DOHH2 (cell line): Measurements from ENCODE around the gene SLC25A42.

ENCODE experiments used
- EZH2phosphoT487 ChIP-seq: fragments of 200-600 bp; sonication (generic); IDR thresholded peaks from 2 replicates; pipeline ENCODE4 v1.6.1; 2017; ENCODE audit warnings: borderline replicate concordance, mild to moderate bottlenecking, antibody characterized with exemption, low read length, moderate library complexity, mixed read lengths
- TF ChIP-seq, protein P1 (sequence below): fragments of 200-600 bp; sonication (generic); IDR thresholded peaks from one replicate; pipeline ENCODE4 v1.5.1; 2014; ENCODE audit warnings: antibody characterized with exemption, mild to moderate bottlenecking, low read depth, low read length; ENCODE audit not compliant: poor library complexity, severe bottlenecking

DNA sequence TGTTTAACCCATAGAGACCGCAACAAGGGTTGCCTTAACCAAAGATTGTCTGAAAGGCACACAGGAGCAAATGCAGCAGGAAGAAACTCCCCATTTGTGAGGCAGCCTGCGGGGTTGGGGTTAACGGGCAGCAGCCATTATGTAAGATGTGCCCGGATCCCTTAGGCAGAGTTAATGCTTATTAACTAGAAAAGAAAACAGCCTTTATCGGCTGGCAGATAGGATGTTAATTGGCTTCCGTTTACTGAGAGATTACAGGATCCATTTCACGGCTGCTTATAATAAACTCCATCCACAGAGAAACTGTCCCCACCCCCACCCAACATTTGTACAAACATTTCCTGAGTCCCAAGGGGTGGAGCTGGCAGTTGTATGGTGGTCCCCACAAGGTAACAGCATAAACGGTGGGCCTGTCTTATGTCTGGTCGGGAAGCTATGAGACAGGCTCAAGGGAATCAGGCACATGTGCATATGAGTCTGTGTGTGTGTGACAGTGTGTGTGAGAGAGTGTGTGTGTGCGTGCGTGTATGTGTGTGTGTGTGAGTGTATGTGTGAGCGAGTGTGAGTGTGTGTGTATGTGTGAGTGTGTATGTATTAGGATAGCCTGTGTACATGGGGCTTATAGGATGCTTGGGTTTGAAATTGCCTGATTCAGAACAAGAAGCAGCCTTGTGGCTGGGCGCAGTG, 10.5 kb downstream of the SLC25A42 start:
- TF ChIP-seq, protein P1, sequence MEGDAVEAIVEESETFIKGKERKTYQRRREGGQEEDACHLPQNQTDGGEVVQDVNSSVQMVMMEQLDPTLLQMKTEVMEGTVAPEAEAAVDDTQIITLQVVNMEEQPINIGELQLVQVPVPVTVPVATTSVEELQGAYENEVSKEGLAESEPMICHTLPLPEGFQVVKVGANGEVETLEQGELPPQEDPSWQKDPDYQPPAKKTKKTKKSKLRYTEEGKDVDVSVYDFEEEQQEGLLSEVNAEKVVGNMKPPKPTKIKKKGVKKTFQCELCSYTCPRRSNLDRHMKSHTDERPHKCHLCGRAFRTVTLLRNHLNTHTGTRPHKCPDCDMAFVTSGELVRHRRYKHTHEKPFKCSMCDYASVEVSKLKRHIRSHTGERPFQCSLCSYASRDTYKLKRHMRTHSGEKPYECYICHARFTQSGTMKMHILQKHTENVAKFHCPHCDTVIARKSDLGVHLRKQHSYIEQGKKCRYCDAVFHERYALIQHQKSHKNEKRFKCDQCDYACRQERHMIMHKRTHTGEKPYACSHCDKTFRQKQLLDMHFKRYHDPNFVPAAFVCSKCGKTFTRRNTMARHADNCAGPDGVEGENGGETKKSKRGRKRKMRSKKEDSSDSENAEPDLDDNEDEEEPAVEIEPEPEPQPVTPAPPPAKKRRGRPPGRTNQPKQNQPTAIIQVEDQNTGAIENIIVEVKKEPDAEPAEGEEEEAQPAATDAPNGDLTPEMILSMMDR = no peak
- no peak for TF ChIP-seq EZH2phosphoT487
